ENCODE results near the gene ABCA5.

Gene ABCA5

GRCh38 chr17:69287168-69287567 is 39.8 kb downstream of the ABCA5 start:
- no peak overlapping the region for H2BK12ac ChIP-seq (ENCODE audit: low read length in 2 of 2)
- no peaks in the 10 kb centered on the region for H3K4me1 ChIP-seq (ENCODE audit: control insufficient read depth, insufficient read depth, low read depth, low read length)
- H2BK5ac ChIP-seq (ENCODE audit: low read depth, low read length, poor library complexity, severe bottlenecking), result no peak overlapping the region
- H3K9me3 ChIP-seq (ENCODE audit: control insufficient read depth, low read length), result no peaks in the 10 kb centered on the region
- H3K14ac ChIP-seq (ENCODE audit: low read length in 2 of 2), result no peak overlapping the region
- H3K4me3 ChIP-seq (ENCODE audit: insufficient read depth in 1 of 2, low read depth in 1 of 2, low read length in 2 of 2), result no peak overlapping the region
- H3K4ac ChIP-seq (ENCODE audit: low read depth in 1 of 2, low read length in 2 of 2), result no peak overlapping the region
- H3K23ac ChIP-seq (ENCODE audit: low read length in 2 of 2), result no peak overlapping the region
- H2BK120ac ChIP-seq (ENCODE audit: low read depth, low read length), result no peak overlapping the region
- no peak overlapping the region for H2AFZ ChIP-seq (ENCODE audit: low read depth, low read length)
- DNase-seq, result peak; percentile 25
- H3K9ac ChIP-seq (ENCODE audit: low read length), result no peak overlapping the region
- H3K27me3 ChIP-seq (ENCODE audit: control insufficient read depth in 1 of 2, insufficient read depth in 1 of 2, low read length in 2 of 2), result no peaks in the 10 kb centered on the region
- no peak overlapping the region for H4K91ac ChIP-seq (ENCODE audit: low read length)
- no peak overlapping the region for H2AK5ac ChIP-seq (ENCODE audit: low read length, severe bottlenecking)
- WGBS, result no CpG with 5 or more reads among the region's 1 CpG
- H3K4me2 ChIP-seq (ENCODE audit: low read length, poor library complexity, severe bottlenecking), result no peak overlapping the region
- H3K27ac ChIP-seq (ENCODE audit: low read length, poor library complexity, severe bottlenecking), result no peak overlapping the region
- no peaks in the 10 kb centered on the region for H3K79me1 ChIP-seq (replicated peaks; ENCODE audit: low read length, poor library complexity, severe bottlenecking)
- H4K8ac ChIP-seq (ENCODE audit: low read length), result no peak overlapping the region
- H3K18ac ChIP-seq (ENCODE audit: low read depth in 1 of 2, low read length in 2 of 2), result no peak overlapping the region
- H3K36me3 ChIP-seq (ENCODE audit: control insufficient read depth in 1 of 2, insufficient read depth in 2 of 2, low read depth in 1 of 2, low read length in 2 of 2), result no peaks in the 10 kb centered on the region
- no peak overlapping the region for H2BK15ac ChIP-seq (ENCODE audit: low read depth, poor library complexity, severe bottlenecking)

GRCh38 chr17:69286257-69286656 is 40.7 kb downstream of the ABCA5 start:
- DNase-seq, result no peak
- no peak overlapping the region for H2BK12ac ChIP-seq (ENCODE audit: low read length in 2 of 2)

GRCh38 chr17:69284646-69285045 is 42.3 kb downstream of the ABCA5 start:
- Histone ChIP-seq H3K4me1 (ENCODE audit: control insufficient read depth, insufficient read depth, low read depth, low read length) (no peaks in the 10 kb centered on the region), H3K23ac (ENCODE audit: low read length in 2 of 2) (no peak overlapping the region), H3K27ac (ENCODE audit: low read length, poor library complexity, severe bottlenecking) (no peak overlapping the region), H3K14ac (ENCODE audit: low read length in 2 of 2) (no peak overlapping the region), H3K9me3 (ENCODE audit: control insufficient read depth, low read length) (no peaks in the 10 kb centered on the region), H2AFZ (ENCODE audit: low read depth, low read length) (no peak overlapping the region), H2AK5ac (ENCODE audit: low read length, severe bottlenecking) (no peak overlapping the region), H3K4me2 (ENCODE audit: low read length, poor library complexity, severe bottlenecking) (no peak overlapping the region), H3K27me3 (ENCODE audit: control insufficient read depth in 1 of 2, insufficient read depth in 1 of 2, low read length in 2 of 2) (no peaks in the 10 kb centered on the region), H3K79me1 (replicated peaks; ENCODE audit: low read length, poor library complexity, severe bottlenecking) (no peaks in the 10 kb centered on the region), H4K8ac (ENCODE audit: low read length) (no peak overlapping the region), H2BK12ac (ENCODE audit: low read length in 2 of 2) (no peak overlapping the region), H2BK120ac (ENCODE audit: low read depth, low read length) (no peak overlapping the region), H2BK5ac (ENCODE audit: low read depth, low read length, poor library complexity, severe bottlenecking) (no peak overlapping the region), H4K91ac (ENCODE audit: low read length) (no peak overlapping the region), H3K36me3 (ENCODE audit: control insufficient read depth in 1 of 2, insufficient read depth in 2 of 2, low read depth in 1 of 2, low read length in 2 of 2) (no peaks in the 10 kb centered on the region), H2BK15ac (ENCODE audit: low read depth, poor library complexity, severe bottlenecking) (no peak overlapping the region), H3K18ac (ENCODE audit: low read depth in 1 of 2, low read length in 2 of 2) (no peak overlapping the region), H3K4ac (ENCODE audit: low read depth in 1 of 2, low read length in 2 of 2) (no peak overlapping the region), H3K9ac (ENCODE audit: low read length) (no peak overlapping the region), H3K4me3 (ENCODE audit: insufficient read depth in 1 of 2, low read depth in 1 of 2, low read length in 2 of 2) (no peak overlapping the region)
- no peak for DNase-seq
- WGBS, result 100% methylated on average over 2 of the region's 2 CpGs

More at GRCh38 chr17:69286257-69286656, 40.7 kb downstream of the ABCA5 start:
- H3K9ac ChIP-seq (ENCODE audit: low read length), result no peak overlapping the region
- H2AK5ac ChIP-seq (ENCODE audit: low read length, severe bottlenecking), result no peak overlapping the region
- no peak overlapping the region for H3K18ac ChIP-seq (ENCODE audit: low read depth in 1 of 2, low read length in 2 of 2)
- no peak overlapping the region for H4K91ac ChIP-seq (ENCODE audit: low read length)
- H3K36me3 ChIP-seq (ENCODE audit: control insufficient read depth in 1 of 2, insufficient read depth in 2 of 2, low read depth in 1 of 2, low read length in 2 of 2), result no peaks in the 10 kb centered on the region
- no peaks in the 10 kb centered on the region for H3K79me1 ChIP-seq (replicated peaks; ENCODE audit: low read length, poor library complexity, severe bottlenecking)
- H2AFZ ChIP-seq (ENCODE audit: low read depth, low read length), result no peak overlapping the region
- H3K27ac ChIP-seq (ENCODE audit: low read length, poor library complexity, severe bottlenecking), result no peak overlapping the region
- no peak overlapping the region for H3K4me2 ChIP-seq (ENCODE audit: low read length, poor library complexity, severe bottlenecking)
- H3K23ac ChIP-seq (ENCODE audit: low read length in 2 of 2), result no peak overlapping the region
- H3K4me3 ChIP-seq (ENCODE audit: insufficient read depth in 1 of 2, low read depth in 1 of 2, low read length in 2 of 2), result no peak overlapping the region
- no peak overlapping the region for H2BK15ac ChIP-seq (ENCODE audit: low read depth, poor library complexity, severe bottlenecking)
- H3K9me3 ChIP-seq (ENCODE audit: control insufficient read depth, low read length), result no peaks in the 10 kb centered on the region
- H3K27me3 ChIP-seq (ENCODE audit: control insufficient read depth in 1 of 2, insufficient read depth in 1 of 2, low read length in 2 of 2), result no peaks in the 10 kb centered on the region
- no peak overlapping the region for H3K14ac ChIP-seq (ENCODE audit: low read length in 2 of 2)
- no peaks in the 10 kb centered on the region for H3K4me1 ChIP-seq (ENCODE audit: control insufficient read depth, insufficient read depth, low read depth, low read length)
- no peak overlapping the region for H2BK5ac ChIP-seq (ENCODE audit: low read depth, low read length, poor library complexity, severe bottlenecking)
- H3K4ac ChIP-seq (ENCODE audit: low read depth in 1 of 2, low read length in 2 of 2), result no peak overlapping the region
- H4K8ac ChIP-seq (ENCODE audit: low read length), result no peak overlapping the region
- H2BK120ac ChIP-seq (ENCODE audit: low read depth, low read length), result no peak overlapping the region

GRCh38 chr17:69282002-69282401 is 44.9 kb downstream of the ABCA5 start:
- Histone ChIP-seq H3K27me3 (ENCODE audit: control insufficient read depth in 1 of 2, insufficient read depth in 1 of 2, low read length in 2 of 2) (no peaks in the 10 kb centered on the region), H3K4me3 (ENCODE audit: insufficient read depth in 1 of 2, low read depth in 1 of 2, low read length in 2 of 2) (no peak overlapping the region), H2AFZ (ENCODE audit: low read depth, low read length) (no peak overlapping the region), H3K9ac (ENCODE audit: low read length) (no peak overlapping the region), H3K79me1 (replicated peaks; ENCODE audit: low read length, poor library complexity, severe bottlenecking) (no peaks in the 10 kb centered on the region), H3K4me1 (ENCODE audit: control insufficient read depth, insufficient read depth, low read depth, low read length) (no peaks in the 10 kb centered on the region), H3K4me2 (ENCODE audit: low read length, poor library complexity, severe bottlenecking) (no peak overlapping the region), H4K91ac (ENCODE audit: low read length) (no peak overlapping the region), H3K9me3 (ENCODE audit: control insufficient read depth, low read length) (no peaks in the 10 kb centered on the region), H2BK12ac (ENCODE audit: low read length in 2 of 2) (no peak overlapping the region), H3K18ac (ENCODE audit: low read depth in 1 of 2, low read length in 2 of 2) (no peak overlapping the region), H2AK5ac (ENCODE audit: low read length, severe bottlenecking) (no peak overlapping the region), H2BK120ac (ENCODE audit: low read depth, low read length) (no peak overlapping the region), H3K36me3 (ENCODE audit: control insufficient read depth in 1 of 2, insufficient read depth in 2 of 2, low read depth in 1 of 2, low read length in 2 of 2) (no peaks in the 10 kb centered on the region), H3K23ac (ENCODE audit: low read length in 2 of 2) (no peak overlapping the region), H3K4ac (ENCODE audit: low read depth in 1 of 2, low read length in 2 of 2) (no peak overlapping the region), H4K8ac (ENCODE audit: low read length) (no peak overlapping the region), H3K27ac (ENCODE audit: low read length, poor library complexity, severe bottlenecking) (no peak overlapping the region), H2BK5ac (ENCODE audit: low read depth, low read length, poor library complexity, severe bottlenecking) (no peak overlapping the region), H2BK15ac (ENCODE audit: low read depth, poor library complexity, severe bottlenecking) (no peak overlapping the region), H3K14ac (ENCODE audit: low read length in 2 of 2) (no peak overlapping the region)
- 96% methylated on average over 3 of the region's 3 CpGs for WGBS
- no peak for DNase-seq

Data from mesenchymal stem cell (in vitro differentiated cells and primary cell).